ENCODE results near the gene SNX30.

The SNX30 gene

DNA sequence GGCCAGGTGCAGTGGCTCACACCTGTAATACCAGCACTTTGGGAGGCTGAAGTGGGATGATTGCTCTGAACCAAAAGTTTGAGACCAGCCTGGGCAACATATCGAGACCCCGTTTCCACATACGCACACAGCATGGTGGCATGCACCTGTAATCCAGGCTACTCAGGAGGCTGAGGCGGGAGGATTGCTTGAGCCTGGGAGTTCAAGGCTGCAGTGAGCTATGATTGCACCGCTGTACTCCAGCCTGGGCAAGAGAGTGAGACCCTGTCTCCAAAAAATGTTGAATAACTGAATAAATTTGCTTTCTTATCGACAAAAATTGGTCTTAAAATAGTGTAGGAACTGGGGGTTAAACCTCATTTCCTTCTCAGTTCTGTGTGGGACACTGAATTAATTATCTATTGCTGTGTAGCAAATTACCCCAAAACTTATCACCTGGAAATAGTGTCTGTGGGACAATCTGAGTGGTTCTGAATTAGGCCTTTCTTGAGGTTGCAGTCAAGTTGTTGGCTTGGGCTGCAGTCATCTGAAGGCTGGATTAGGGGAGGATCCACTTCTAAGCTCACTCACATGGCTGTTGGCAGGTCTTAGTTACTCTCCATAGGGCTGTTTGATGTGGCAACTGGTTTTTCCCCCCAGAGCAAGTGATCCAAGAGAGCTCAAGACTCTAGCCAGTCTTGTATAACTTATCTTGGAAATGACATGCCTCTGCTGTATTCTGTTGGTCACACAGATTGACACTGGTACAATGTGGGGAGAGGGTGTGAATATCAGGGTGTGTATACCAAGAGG is 2.0 kb downstream of the SNX30 start:
- no peak for DNase-seq (ENCODE audit: low spot score)

DNA sequence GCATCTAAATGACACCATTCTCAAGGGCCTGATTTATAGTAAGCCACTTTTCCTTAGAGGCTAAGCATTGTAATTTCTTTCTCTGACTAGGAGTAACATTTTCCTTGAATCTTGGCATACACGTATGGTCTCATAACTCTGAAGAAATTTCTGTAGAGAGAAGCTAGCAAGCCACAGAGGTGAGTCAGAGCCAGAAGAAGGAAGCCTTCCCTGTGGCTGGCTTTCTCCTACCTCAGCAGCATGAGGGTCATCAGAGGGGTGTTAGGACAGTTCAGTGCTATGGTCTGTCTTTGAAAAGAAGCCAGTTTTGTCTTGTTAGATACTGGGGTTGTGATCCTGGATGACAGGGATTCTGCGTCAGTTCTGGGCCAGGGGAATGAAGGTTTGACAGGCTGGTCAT is 3.2 kb downstream of the SNX30 start:
- DNase-seq (ENCODE audit: low spot score): no peak

DNA sequence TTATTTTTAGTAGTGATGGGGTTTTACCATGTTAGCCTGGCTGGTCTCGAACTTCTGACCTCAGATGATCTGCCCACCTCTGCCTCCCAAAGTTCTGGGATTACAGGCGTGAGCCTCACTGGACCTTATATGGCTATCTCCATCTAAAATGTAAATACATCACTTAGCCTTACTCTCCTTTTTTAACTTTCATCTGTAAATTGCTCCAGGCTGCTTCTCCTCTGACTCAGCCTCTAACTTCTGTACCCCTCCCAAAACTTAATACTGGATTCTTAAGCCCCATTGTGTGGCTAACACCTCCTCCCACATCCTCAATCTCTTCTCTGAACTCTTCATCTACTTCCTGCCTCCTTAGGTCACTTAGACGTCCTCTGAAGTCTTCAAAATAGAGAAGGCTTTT is 4.0 kb downstream of the SNX30 start:
- no peak for DNase-seq (ENCODE audit: low spot score)

DNA sequence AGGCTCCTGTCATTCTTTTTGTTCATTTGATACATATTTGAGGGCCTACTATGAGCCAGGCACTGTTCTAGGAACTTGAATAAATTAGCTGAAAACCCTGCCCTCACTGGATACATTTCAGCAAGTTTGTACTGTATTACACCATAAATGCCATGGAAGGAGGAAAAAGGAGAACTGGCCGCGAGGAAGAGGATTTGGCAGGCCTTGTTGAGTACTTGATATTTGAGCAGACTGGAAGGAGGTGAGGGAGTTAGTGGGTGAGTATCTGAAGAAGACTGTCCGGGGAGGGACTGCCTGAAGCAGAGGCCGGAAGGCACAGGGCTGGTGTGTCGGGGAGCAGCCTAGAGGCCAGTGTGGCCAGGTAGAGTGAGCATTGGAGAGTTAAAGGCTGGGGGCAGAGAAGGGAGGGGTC is 4.5 kb downstream of the SNX30 start:
- no peak for DNase-seq (ENCODE audit: low spot score)

- no peak for DNase-seq (ENCODE audit: low spot score)
These were observed 5.1 kb downstream of the SNX30 start for GRCh38 chr9:112755675-112756074.

DNA sequence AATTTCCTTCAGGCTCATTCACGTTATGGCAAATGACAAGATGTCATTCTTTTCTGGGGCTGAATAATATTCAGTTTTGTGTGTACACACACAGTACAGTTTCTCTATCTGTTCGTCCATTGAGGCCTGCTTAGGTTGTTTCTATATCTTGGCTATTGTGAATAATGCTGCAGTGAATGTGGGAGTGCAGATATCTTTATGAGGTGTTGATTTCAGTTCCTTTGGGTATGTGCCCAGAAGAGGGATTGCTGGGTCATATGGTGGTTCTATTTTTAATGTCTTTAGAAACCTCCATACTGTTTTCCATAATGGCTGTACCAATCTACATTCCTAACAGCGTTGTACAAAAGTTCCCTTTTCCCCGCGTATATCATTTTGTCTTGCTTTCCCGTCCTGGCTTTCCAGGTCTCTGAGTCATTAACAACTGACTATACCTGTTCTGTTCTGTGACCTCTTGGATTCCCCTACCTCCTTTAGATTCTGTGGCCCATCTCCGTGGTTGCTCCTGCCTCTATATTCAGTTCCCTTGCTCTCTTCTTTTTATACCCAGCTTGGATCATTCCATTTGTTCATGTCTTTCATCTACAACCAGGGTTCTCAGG is 6.8 kb downstream of the SNX30 start:
- no peak for DNase-seq (ENCODE audit: low spot score)

- DNase-seq (ENCODE audit: low spot score): no peak
These were observed 7.4 kb downstream of the SNX30 start for GRCh38 chr9:112757940-112758339.

GRCh38 chr9:112760821-112761220 is 10.3 kb downstream of the SNX30 start:
- DNase-seq (ENCODE audit: low spot score): no peak

DNA sequence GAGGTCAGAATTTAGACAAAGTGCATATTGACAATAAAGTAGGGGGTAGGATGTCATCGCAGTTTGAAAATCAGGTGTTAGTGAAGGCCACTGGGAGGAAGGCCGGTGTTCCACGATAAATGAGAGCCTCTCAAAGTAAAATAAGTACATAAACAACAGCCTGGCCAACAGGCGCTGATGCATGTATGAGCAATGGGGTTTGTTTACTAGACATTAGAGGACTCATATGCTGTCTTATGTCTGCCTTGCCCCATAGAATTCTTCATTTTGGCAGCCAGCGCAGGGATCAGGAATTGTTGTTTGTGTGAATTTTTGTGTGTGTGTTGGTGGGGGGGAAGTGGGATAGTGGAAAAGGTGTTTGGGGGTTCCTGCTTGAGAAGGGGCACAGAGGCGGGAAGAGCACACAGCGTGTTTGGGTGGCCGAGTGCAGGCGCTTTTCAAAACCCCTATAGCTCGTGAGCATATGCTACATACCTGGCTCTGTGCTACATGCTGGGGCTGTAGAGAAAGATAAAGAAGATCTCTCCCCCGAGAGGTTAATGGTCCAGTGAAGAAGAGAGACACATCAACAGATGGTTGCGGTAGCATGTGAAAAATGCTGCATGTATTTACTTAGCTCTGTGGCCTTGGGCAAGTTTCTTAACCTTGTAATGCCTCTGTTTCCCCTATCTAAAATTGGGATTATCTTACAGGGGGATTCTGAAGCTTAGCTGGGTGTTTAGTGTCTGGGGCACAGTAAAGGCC is 11.5 kb downstream of the SNX30 start:
- no peak for DNase-seq (ENCODE audit: low spot score)

GRCh38 chr9:112762726-112763518 is 12.4 kb downstream of the SNX30 start:
- DNase-seq (ENCODE audit: low spot score): no peak

DNA sequence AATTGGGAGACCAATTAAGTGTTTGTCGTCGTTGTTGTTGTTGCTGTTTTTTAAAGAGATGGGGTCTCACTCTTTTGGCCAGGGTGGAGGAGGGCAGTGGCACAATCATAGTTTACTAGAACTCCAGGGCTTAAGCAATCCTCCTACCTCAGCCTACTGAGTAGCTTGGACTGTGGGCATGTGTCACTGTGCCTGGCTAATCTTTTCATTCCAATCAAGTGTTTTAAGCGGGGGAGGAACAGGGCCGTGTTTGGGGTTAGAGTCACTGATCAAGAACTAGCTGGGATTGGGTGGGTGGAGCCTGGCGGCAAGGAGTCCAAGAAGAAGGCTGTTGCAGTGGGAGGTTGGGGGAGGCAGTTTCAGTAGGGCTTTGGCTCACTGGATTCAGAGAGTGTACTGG is 13.8 kb downstream of the SNX30 start:
- DNase-seq (ENCODE audit: low spot score): no peak

DNA sequence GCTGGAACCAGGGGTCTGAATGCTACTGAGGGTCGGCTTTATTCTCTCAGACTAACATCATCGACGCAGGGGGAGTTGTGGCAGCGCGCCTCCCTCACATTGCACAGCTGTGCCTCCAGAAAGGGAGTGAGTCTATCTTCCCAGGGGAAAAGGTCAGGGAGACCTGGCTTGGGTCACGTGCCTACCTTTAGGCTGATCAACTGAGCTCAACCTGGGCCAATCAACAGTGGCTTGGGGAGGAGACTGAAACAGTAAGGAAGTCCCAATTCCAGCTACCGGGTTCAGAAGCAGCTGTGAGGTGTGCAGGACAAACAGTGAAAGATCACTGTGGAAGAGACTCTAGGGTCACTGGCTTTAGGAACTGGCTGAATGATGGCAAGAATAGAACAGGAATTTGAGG is 14.3 kb downstream of the SNX30 start:
- DNase-seq (ENCODE audit: low spot score): no peak

GRCh38 chr9:112765281-112765680 is 14.7 kb downstream of the SNX30 start:
- no peak for DNase-seq (ENCODE audit: low spot score)

GRCh38 chr9:112771359-112772214 is 21.0 kb downstream of the SNX30 start:
- DNase-seq (ENCODE audit: low spot score): no peak

GRCh38 chr9:112772215-112772509 is 21.6 kb downstream of the SNX30 start:
- DNase-seq (ENCODE audit: low spot score): no peak

GRCh38 chr9:112772551-112772950 is 22.0 kb downstream of the SNX30 start:
- DNase-seq (ENCODE audit: low spot score): no peak

DNA sequence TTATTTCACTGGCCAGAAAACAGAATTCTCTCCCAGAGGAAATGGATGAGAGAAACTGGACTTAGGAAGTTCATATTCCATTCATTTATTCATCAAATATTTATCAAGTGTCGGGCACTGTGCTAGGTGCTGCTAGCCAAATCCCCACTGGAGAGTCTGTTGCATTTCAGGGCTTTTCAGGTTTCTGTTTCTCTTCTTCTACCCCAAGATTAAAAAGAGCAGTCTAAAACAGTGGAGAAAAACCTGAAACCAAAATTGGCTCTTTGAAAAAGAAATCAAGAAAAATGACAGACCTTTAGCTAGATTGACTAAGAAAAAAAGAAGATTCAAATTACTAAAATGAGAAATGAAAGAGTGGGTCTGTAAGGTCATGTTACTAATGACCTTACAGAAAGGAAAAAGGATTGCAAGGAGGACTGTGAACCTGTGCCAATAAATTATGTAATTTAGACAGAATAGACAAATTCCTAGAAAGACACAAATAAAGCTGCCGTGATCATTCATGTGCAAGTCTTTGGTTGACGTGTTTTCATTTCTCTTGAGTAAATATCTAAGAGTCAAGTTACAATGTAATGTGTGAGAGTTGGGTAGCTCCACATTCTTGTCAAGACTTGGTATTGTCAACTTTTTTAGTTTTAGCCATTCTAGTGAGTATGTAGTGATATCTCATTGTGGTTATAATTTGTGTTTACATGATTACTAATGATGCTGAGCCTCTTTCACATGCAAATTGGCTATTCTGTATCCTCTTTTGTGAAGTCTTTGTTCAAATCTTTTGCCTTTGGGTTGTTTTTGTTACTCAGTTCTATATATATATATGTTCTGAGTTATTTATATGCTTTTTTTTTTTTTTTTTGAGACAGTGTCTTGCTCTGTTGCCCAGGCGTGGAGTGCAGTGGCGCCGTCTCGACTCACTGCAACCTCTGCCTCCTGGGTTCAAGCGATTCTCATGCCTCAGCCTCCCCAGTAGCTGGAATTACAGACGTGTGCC is 23.7 kb downstream of the SNX30 start:
- DNase-seq (ENCODE audit: low spot score): no peak

GRCh38 chr9:112777914-112778313 is 27.4 kb downstream of the SNX30 start:
- no peak for DNase-seq (ENCODE audit: low spot score)

GRCh38 chr9:112780450-112781036 is 30.0 kb downstream of the SNX30 start:
- DNase-seq (ENCODE audit: low spot score): no peak

DNA sequence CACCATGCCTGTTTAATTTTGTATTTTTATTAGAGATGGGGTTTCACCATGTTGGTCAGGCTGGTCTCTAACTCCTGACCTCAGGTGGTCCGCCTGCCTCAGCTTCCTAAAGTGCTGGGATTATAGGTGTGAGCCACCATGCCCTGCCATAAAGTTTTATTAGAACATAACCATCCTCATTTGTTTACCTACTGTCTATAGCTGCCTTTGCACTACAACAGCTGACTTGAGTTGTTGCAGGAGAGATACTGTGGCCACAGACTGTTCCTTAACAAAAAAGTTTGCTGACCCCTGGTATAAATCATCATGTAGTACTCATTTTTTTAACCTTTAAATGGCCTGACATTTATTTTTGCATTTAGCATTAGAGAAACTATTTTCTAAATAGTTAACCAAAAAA is 31.7 kb downstream of the SNX30 start:
- DNase-seq (ENCODE audit: low spot score): no peak
